DLD1 (cell line): ENCODE measurements around the gene CRYGA.
"Not testable (repeated sequence)": the region's sequence is repeated elsewhere in the genome, so short reads cannot be mapped to it uniquely, and the experiment has no call there.

Source experiments
- in situ Hi-C: cut with HindIII; loops from 2 replicates; pipeline ENCODE4 v1.10.0; 2017; ENCODE audit warnings: low sequenced_read_pairs

The CRYGA gene

DNA sequence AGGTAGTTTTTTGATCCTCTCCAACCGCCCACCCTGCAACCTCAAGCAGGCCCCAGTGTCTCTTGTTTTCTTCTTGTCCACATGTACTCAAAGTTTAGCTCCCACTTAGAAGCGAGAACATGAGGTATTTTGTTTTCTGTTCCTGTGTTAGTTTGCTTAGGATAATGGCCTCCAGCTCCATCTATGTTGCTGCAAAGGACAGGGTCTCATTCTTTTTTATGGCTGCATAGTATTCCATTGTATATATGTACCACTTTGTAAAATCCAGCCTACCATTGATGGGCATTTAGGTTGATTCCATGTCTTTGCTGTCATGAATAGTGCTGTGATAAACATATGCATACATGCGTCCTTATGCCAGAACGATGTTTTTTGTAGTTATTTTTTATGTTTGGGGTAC is 36.3 kb downstream of the CRYGA start:
- in situ Hi-C loops: no loop called here

DNA sequence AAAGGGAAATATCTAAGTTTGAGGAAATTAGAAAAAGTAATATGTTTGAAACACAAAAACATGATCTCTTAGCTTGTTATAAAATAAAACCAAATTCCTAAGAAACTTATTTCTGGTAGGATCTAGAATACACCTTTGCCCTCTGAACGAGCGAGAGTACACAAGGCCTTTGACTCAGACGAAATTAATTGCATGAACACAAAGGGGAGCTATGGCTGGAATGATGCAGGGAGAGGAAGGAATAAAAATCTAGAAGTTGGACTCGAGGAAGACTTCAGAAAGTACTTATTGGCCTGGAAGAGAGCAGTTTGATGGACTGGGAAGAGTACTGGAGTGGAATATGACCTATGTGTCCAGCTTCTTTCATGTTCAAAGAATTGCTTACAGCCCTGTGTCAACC is 38.1 kb downstream of the CRYGA start:
- in situ Hi-C loops: no loop called here

DNA sequence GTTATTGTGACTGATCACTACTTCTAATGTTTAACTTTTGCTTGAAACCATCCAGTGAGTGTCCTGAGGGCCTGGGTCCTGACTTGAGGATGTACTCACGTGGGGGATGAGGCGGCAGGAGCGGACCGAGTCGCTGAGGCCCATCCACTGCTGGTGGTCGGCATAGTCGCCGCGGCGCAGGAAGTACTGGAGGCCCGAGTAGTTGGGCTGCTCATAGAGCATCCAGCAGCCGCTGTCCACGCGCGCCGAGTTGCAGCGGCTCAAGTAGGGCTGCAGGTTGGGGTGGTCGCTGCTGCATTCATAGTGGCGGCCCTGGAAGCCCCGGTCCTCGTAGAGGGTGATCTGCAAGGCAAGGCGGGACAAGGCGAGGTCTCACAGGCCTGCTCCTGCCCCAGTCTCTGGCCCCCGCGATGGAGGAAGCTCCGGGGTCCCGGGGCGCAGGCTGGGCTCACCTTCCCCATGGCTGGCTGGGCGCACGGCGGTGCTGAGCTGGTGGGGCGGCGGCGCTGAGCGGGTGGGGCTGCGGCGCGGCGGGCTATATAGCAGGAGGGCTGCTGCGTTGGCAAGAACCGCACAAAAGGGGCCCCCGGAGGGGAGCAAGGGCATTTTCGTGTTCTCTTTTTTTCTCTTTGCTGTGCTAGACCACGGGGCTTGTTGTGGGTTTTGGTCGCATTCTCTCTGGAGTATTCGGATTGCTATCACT is 39.2 kb downstream of the CRYGA start, which contains the start of gene CRYGD:
TSS of gene CRYGD (minus strand) at position 512 of the 703 bp plus-strand sequence. CDS start at position 461, 51 bp downstream.
- in situ Hi-C loops: not testable (repeated sequence)

DNA sequence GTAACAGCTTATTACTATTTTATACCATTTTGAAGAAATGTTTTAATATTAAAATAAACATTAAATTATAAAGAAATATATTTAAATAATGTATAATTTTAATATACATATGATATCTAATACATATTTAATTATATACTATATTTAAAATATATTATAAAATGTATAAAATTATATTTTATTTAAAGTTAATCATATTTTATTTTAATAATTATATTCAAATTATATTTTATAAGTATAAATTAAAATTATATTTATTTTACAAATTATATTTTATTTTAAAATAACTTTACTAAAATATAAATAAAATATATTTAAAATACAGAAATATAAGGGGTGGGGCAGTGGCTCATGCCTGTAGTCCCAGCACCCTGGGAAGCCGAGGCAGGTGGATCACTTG is 41.1 kb downstream of the CRYGA start:
- in situ Hi-C loops: no loop called here

DNA sequence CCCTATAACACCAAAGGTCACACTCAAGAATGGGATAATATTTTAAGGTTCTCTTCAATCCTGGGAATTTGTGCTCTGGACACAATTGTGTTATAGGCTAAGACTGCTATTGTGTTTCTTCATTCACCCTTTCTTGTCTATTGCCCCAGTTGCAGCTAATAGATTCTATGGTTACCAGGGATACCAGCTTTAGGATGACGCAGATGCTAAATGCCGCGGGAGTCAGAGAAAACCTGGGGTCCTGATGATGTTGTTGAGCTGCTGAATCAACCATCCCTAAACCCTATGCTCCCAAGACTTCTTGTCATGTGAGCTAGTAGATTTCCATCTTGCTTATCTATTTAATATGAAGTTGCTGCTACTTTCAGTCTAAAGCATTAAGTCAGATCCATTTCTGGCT is 44.5 kb downstream of the CRYGA start:
- in situ Hi-C loops: no loop called here

DNA sequence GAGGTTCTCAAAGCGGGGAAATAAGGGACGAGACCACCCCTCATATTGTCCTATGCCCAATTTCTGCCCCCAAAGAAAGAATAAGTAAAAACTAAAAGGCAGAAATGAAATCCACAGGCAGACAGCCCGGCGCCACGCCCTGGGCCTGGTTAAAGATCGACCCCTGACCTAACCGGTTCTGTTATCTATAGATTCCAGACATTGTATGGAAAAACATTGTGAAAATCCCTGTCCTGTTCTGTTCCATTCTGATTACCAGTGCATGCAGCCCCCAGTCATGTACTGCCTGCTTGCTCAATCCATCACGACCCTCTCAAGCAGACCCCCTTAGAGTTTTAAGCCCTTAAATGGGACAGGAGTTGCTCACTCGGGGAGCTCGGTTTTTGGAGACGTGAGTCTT is 46.0 kb downstream of the CRYGA start:
- in situ Hi-C loops: not testable (repeated sequence)

DNA sequence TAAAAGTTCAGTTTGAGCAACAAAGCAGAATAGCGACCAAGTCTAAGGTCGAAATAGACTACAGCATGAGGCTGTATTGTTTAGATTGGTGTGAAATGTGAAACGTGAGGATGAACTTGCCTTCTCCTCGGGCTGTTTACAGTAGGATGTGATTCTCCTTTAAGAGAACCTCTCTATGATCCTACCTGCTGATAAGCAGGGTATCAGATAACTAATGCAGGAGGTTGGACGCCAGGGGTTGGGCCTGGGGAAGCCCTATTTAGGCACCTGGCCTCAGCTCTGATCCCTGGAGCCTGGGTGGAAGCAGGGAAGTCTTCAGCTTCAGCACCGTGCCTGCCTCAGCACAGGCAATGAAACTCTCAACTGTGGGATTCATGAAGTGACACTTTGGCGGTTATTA is 50.4 kb downstream of the CRYGA start:
- in situ Hi-C loops: no loop called here

DNA sequence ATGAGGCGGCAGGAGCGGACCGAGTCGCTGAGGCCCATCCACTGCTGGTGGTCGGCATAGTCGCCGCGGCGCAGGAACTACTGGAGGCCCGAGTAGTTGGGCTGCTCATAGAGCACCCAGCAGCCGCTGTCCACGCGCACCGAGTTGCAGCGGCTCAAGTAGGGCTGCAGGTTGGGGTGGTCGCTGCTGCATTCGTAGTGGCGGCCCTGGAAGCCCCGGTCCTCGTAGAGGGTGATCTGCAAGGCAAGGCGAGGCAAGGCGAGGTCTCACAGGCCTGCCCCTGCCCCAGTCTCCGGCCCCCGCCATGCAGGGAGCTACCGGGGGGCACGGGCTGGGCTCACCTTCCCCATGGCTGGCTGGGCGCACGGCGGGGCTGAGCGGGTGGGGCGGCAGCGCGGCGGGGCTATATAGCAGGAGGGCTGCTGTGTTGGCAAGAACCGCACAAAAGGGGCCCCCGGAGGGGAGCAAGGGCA is 51.1 kb downstream of the CRYGA start:
- in situ Hi-C loops: not testable (repeated sequence)
